Astrocyte of the cerebellum (primary cell): Measurements from ENCODE around the gene FAM193B.

Experiments
- DNase-seq: peaks from one replicate; pipeline ENCODE4 v3.0.0-alpha.2; 2011; ENCODE audit warnings: low read depth
- H3K4me3 ChIP-seq: 2 replicates; pipeline ENCODE4 v1.5.1; 2011; ENCODE audit warnings: mild to moderate bottlenecking, low read depth, low read length, moderate library complexity
- in situ Hi-C: cut with HindIII; loops from 2 replicates; pipeline ENCODE4 v1.10.0; 2017; ENCODE audit warnings: low sequenced_read_pairs
- TF ChIP-seq, protein P1 (sequence below): IDR thresholded peaks from 2 replicates; pipeline ENCODE4 v1.5.1; 2012; ENCODE audit warnings: low read length, low read depth, moderate library complexity, mild to moderate bottlenecking; ENCODE audit errors: missing control alignments

Gene FAM193B

DNA sequence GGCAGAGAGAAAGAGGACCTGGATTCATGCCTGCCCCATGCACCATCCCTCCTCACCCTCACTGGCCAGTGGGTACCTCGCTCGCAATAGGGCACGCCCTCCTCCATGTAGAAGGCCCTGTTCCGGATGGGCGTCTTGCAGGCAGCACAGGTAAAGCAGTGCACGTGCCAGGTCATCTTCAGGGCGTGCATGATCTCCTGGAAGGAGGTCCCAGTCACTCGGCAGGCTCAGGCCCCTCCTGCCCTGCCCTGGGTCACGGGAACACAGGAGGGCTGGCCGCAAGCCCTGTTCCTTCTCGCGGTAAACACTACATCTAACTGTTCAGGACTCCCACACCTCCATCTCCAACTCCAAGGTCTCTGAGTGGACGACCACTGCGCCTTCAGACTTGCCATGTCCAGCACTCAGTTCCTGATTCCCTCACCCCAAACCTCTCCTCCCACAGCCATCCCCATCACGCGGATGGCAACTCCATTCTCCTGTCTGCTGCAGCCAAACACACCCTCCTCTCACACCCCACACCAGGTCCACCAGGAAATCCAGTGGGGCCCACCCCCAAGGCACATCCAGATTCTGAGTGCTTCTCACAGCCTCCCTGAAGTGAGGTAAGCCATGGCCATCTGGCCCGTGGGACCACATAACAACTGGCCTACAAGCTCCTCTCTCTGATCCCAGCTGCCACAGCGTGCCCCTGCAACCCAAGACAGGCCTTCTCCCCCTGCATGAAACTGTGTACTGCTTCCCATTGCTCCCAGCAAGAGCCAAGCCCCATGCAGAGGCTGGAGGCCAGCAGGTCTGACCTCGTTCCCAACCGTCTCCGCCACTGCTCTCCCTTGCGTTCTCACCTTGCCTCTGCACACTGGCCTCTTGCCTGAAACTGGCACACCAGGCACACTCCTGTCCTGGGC is 70.1 kb downstream of the FAM193B start:
- TF ChIP-seq, protein P1, sequence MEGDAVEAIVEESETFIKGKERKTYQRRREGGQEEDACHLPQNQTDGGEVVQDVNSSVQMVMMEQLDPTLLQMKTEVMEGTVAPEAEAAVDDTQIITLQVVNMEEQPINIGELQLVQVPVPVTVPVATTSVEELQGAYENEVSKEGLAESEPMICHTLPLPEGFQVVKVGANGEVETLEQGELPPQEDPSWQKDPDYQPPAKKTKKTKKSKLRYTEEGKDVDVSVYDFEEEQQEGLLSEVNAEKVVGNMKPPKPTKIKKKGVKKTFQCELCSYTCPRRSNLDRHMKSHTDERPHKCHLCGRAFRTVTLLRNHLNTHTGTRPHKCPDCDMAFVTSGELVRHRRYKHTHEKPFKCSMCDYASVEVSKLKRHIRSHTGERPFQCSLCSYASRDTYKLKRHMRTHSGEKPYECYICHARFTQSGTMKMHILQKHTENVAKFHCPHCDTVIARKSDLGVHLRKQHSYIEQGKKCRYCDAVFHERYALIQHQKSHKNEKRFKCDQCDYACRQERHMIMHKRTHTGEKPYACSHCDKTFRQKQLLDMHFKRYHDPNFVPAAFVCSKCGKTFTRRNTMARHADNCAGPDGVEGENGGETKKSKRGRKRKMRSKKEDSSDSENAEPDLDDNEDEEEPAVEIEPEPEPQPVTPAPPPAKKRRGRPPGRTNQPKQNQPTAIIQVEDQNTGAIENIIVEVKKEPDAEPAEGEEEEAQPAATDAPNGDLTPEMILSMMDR = no peak
- in situ Hi-C loops = no loop called here
- H3K4me3 ChIP-seq = no peak overlapping the region

DNA sequence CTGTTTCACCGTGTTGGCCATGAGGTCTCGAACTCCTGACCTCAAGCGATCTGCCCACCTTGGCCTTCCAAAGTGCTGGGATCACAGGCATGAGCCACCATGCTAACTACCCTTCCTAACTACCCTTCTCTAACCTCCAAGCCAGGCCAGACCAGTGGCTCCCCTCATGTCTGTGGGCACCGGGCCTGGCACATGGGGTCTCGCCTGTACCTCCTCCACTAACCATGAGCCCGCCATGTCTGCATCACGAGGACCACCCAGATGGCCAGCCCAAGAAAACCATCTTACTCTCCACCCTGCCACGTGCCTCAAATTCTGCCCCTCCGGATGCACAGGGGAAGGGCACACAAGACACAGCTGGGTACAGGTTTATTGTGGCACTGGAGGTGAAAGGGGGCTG is 71.3 kb downstream of the FAM193B start:
- TF ChIP-seq, protein P1 = no peak
- in situ Hi-C loops = no loop called here
- DNase-seq = no peak
- H3K4me3 ChIP-seq = no peak overlapping the region

More for the DNA sequence above, 70.1 kb downstream of the FAM193B start:
- DNase-seq = no peak

DNA sequence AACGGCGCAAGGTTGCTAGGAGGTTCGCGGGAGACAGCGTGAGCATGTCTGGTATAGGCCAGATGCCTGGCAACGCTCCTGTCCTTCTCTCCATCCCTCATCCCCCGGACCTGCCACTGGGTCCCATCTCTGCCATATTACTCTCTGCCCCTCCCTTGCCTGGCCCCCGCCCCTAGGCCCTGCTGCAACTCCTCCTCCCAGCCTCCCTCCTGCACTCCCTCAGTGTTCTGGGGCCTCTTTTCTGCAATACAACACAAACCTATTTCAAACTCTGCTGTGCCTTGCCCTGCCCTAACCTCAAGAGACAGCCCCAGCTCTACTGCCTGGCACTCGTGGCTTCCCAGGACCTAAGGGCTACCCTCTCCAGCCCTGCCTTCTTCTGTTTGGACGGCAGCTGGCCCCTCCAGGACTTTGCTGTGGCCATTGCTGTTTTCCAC is 72.0 kb downstream of the FAM193B start:
- TF ChIP-seq, protein P1 = no peak
- in situ Hi-C loops = no loop called here
- no peak overlapping the region for H3K4me3 ChIP-seq
- DNase-seq = no peak

DNA sequence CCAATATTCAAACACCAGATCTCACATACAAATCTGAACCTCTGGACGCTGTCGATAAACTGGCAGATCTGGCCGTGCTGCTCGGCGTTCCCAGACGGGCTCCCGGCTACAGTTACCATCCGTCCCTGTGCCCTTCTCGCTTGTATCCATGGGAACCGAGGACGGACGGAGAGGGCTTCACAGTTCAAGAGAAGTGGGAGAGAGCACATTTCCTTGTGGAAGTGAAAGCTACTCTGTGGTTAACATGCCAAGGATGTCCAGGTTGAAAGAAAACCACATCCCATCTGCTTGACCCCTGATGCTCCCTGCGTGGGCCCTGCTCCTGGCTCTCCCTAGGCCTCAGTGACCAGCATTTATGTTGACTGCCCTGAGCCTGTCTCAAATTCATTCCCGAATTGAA is 74.6 kb downstream of the FAM193B start:
- H3K4me3 ChIP-seq = no peak overlapping the region
- DNase-seq = no peak
- TF ChIP-seq, protein P1 = no peak
- in situ Hi-C loops = no loop called here

DNA sequence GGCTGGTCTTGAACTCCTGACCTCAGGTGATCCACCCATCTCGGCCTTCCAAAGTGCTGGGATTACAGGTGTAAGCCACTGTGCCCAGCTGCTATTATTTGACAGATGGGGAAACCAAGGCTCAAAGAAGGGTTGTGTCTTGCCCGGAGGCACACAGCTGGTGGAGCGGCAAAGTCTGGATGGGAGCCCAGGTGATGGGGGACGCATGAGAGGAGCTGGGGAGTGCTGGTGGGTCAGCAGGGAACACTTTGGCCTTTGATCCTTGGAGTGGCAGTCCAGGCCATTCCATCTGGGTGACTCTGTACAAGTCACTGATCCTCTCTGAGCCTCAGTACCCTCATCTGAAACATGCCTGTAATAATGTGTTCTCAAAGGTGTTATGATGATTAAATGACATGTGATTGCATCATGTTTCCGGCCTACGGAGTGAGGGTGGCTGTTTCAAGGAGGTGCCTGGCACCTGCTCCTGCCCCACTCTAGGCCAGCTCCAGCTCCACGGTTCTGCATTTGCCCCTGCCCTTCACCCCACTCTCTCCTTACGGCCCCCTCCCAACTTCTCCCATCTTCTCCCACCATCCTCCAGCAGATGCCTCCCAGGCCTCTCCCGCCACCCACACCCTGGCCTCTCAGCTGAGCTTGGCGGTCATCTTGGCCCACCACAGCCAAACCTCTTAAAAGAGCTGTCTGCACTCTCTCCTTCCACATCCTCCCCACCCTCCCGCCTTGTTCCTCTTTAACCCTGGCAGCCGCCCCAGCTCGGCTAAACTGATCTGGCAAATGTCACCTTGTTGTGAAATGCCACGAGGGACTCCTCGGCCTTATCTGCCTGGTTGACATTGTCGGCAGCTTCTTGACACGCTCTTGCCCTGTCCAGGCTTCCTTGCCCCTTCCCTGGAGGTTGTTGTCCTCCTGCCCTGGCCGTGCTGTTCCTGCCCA is 75.4 kb downstream of the FAM193B start:
- no peak for DNase-seq
- in situ Hi-C loops = no loop called here
- TF ChIP-seq, protein P1 = no peak
- no peak overlapping the region for H3K4me3 ChIP-seq

DNA sequence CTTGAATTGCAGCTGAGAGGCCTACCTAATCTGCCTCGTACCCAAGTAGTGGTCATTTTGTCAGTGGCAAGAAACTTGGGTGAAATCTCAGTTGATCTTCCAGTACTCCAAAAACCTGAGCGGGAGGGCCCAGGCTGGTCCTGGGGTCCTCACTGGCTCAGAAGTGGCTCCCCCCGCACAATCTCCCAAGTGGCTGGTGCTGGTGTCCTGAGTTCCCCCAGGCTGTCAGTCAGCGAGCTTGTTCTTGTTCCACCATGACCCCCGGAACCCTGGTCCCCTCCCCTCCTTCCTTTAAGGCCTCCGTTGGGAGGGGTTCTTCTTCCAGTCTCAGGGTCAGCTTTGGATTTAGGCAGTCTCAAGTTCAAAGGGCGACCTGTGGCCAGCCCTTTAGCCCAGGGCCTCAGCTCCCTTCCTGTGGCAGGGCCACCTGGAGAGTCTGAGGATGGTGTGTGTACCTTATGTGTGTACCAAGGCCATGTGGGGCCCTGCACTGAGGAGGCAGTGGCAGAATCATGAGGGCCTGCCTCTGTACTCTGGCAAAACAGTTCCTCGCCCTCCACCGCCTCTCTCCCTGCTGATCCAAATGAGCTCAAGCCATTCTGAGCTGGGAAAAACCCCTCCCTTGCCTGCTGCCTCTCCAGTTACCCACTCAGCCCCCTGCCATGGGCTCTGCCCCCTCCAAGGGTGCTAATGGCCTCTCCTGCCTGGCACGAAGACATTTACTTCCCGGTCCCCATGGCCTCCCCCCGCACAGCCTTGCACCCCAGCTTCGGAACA is 76.5 kb downstream of the FAM193B start:
- DNase-seq = no peak
- no peak overlapping the region for H3K4me3 ChIP-seq
- in situ Hi-C loops = no loop called here

More for the DNA sequence above, 76.5 kb downstream of the FAM193B start:
- TF ChIP-seq, protein P1 = no peak
